ENCODE data around the gene GAS6. TPM values are rescaled to one million over a fixed set of nuclear protein-coding genes. Genes with fewer than 3 reads are reported as not detected.
"Not testable (repeated sequence)": the region's sequence is repeated elsewhere in the genome, so short reads cannot be mapped to it uniquely, and the experiment has no call there.

GAS6 gene
- total RNA-seq, 2 experiments from 2014 or later: 0.16 to 0.27 TPM

DNA sequence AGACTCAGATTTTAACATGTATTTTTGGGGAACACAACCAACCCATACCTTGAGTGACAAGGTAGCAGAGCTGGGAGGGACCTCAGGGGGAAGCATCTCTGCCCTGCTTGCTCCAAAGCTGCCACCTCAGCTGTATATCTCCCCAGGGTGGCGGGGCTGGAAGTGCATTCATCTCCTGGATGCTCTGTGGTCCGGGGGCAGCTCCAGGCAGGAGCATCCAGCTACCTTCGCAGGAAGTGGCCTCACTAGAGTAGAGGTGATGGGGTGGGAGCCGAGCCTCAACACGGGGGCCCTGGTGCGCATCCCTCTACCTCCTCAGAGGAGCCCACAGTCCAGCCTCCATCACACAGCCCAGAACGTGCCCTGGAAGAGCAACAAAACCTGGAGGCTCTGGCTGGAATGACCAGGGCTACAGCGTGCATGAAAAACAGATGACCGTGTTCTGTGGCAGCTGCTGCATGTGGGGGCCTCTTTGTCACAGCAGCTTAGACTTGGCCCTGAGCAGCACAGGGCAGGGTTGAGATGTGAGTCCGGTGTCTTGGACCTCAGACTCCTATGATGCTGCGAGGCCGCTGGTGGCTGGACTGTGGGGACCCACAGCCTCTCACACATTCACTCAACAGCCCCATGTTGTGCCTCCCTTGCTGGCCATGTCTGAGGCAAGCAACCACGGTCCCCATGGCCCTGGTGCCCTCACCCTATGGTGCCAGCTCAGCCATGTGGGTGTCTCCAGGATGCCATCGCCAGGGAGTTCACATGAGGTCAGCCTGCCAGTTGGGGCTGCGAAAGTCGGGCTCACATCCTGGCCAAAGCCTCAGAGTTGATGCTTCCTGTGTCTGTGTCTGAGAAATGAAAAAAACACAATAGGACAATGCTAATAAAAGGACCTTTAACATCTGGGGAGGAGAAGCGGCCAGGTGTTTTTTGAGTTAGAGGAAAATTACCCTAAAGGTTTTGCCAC is 17.1 kb upstream of the GAS6 start:
- H3K9me3 Mint-ChIP-seq: peaks cover 3% of the 10 kb centered on the region
- no peak overlapping the region for H3K27ac Mint-ChIP-seq
- peaks cover 16% of the 10 kb centered on the region for H3K4me1 Mint-ChIP-seq
- peaks cover 1% of the 10 kb centered on the region for H3K27me3 Mint-ChIP-seq
- DNase-seq: no peak
- no peak overlapping the region for H3K4me3 Mint-ChIP-seq
- H3K36me3 Mint-ChIP-seq: peaks cover 2% of the 10 kb centered on the region

DNA sequence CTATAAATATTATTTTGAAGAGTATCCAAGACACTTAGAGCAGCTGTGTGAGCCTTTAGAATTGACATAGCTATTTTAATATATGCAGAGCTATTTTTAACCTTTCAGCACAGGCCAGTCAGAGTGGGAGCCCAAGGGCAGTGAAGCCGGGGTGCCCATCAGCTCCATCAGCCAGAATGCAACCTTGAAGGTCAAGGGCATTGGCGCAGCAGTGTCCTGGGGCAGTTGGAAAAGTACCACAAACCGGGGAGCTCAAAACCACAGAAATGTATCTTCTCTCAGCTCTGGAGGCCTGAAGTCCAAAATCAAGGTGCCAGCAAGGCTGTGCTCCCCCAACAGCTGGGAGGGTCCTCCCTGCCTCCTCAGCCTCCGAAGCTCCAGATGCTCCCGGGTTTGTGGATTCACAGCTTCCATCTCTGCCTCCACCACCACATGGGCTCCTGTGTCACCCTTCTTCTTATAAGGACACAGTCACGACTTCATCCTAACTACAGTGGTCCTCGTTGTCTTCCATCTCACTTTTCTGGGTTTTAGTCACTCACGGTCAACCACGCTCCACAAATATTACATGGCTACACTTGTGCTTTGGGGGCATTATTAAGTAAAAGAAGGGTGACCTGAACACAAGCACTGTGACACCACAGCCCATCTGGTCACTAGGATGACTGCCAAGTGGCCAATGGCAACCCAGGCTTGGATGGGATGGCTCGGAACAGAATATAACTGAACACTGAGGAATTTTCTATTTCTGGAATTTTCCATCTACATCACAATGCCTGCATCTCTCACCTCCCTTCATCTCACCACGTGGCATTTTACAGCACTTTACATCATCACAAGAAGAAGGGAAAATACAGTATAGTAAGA is 15.9 kb upstream of the GAS6 start:
- Mint-ChIP-seq H3K27me3 (no peaks in the 10 kb centered on the region), H3K4me3 (no peak overlapping the region), H3K9me3 (peaks cover 3% of the 10 kb centered on the region), H3K27ac (no peak overlapping the region), H3K4me1 (peaks cover 16% of the 10 kb centered on the region), H3K36me3 (peaks cover 4% of the 10 kb centered on the region)
- DNase-seq: no peak

DNA sequence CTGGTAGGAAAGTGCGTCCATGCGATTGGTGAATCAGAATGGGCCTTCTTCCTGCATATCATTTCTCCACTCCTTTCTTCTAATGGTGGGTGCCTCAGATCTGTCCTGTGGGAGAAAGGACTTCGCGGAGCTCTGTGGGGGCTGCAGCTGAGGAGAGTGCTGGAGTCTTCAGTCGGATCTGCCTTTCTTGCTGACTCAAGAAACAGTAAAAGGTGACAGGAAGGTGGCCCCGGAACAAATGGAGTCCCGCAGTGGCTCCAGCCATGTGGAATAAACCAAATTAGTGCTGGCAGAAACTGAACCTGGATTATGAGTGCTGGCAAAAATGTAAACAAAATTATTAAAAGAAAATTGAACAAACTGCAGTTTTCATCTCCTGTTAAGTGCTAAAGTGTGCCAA is 15.1 kb upstream of the GAS6 start:
- Mint-ChIP-seq H3K27ac (no peak overlapping the region), H3K9me3 (peaks cover 3% of the 10 kb centered on the region), H3K36me3 (peaks cover 4% of the 10 kb centered on the region), H3K4me1 (peaks cover 16% of the 10 kb centered on the region), H3K27me3 (no peaks in the 10 kb centered on the region), H3K4me3 (no peak overlapping the region)
- no peak for DNase-seq

DNA sequence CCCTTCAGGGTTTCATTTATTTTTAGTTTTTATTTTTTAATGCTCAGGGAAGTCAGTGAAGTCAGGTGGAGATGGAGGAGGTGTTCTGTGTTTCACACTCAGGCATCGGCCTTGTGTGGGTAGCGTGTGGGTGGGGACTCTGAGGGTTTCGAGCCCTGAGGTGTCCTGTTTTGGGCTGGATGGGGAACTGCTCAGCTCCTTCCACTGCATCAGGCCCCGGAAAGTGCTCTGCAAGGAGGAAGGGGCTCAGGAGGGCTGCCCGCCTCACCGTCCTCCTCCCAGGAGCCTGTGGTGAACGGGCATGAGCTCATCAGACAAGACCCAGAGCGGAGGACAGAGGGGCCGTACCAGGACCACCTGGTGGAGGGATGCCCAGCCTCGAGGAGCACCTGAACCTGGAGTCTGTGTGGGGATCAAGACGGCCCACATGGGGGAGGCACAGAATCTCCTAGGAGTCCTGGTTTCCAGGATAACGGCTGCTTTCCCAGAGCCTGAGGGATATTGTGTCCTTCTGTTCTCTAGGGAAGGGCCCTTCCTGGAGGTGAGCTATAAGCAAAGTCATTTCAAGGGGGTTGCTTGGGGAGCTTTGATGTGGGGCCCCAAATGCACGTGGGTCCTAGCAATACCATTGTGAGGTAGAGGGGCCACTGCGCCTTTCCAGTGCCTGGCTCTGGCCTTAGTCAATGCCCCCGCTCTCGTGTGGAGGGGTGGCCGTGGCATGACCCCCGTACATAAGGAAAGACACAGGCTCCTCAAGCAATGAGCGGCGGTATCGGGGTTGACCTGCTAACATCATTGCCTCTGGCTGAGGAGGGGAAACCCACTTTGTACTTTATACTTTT is 13.5 kb upstream of the GAS6 start:
- peaks cover 12% of the 10 kb centered on the region for H3K27me3 Mint-ChIP-seq
- no peak overlapping the region for H3K27ac Mint-ChIP-seq
- H3K4me1 Mint-ChIP-seq: peaks cover 13% of the 10 kb centered on the region
- no peak overlapping the region for H3K4me3 Mint-ChIP-seq
- peaks cover 4% of the 10 kb centered on the region for H3K36me3 Mint-ChIP-seq
- no peak for DNase-seq
- peaks cover 3% of the 10 kb centered on the region for H3K9me3 Mint-ChIP-seq

DNA sequence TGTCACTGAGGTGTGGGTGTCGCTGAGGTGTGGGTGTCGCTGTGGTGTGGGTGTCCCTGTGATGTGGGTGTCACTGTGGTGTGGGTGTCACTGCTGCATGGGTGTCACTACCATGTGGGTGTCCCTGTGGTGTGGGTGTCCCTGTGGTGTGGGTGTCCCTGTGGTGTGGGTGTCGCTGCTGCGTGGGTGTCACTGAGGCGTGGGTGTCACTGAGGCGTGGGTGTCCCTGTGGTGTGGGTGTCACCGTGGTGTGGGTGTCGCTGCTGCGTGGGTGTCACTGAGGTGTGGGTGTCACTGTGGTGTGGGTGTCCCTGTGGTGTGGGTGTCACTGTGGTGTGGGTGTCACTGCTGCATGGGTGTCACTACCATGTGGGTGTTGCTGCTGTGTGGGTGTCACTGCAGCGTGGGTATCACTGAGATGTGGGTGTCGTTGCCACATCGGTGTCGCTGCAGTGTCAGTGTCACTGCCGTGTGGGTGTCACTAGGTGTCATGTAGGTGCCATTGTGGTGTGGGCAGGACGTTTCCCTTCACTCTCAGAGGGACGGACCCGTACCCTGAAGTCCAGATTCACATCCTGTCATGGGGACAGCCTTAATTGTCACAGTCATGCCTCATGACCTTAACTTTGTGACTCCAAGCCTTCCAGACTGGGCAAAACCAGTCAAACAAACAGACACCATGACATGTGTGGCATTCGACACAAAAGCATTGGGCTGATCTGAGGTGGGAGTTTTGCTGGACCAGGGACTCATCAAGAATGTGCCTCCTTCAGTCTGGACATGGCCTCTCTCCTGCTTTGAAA is 12.7 kb upstream of the GAS6 start:
- no peak for DNase-seq
- Mint-ChIP-seq H3K4me3 (no peak overlapping the region), H3K27me3 (peaks cover 18% of the 10 kb centered on the region), H3K4me1 (peaks cover 7% of the 10 kb centered on the region), H3K27ac (no peak overlapping the region), H3K36me3 (peaks cover 4% of the 10 kb centered on the region), H3K9me3 (peaks cover 3% of the 10 kb centered on the region)

DNA sequence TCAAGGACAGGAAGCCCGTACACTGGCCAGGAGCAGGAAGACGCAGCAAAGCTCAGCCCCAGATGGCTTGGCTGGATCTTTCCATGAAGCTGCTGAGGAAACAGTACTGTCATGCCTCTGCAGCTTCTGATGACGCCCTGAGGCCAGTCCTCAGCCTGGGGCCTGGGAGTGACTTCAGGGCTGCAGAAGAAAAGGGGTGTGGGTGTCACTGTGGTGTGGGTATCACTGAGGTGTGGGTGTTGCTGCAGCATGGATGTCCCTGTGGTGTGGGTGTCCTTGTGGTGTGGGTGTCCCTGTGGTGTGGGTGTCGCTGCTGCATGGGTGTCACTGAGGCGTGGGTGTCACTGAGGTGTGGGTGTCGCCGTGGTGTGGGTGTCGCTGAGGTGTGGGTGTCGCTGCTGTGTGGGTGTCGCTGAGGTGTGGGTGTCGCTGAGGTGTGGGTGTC is 12.0 kb upstream of the GAS6 start:
- DNase-seq: no peak
- no peak overlapping the region for H3K4me3 Mint-ChIP-seq
- peaks cover 3% of the 10 kb centered on the region for H3K9me3 Mint-ChIP-seq
- no peaks in the 10 kb centered on the region for H3K4me1 Mint-ChIP-seq
- peaks cover 4% of the 10 kb centered on the region for H3K36me3 Mint-ChIP-seq
- peaks cover 19% of the 10 kb centered on the region for H3K27me3 Mint-ChIP-seq
- H3K27ac Mint-ChIP-seq: peak overlapping the region; percentile 51

DNA sequence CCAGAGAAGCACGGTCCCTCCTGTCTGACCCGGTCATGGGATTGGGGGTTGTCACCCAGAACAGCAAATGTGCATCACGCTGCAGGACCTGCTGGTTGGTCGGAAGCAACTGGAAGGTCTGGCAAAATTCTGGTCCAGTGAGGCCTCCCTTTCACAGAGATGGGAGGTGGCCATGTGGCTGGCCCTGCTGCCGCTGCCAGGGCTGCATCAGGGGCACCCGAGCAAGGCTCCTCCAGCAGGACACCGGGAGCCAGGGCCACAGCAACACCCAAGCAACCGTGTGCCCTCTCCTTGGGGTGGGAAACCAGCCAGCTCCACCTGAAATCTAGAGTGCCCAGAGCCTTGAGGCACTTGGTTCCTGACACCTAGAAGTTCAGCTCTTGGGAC is 11.5 kb upstream of the GAS6 start:
- H3K4me3 Mint-ChIP-seq: no peak overlapping the region
- H3K27me3 Mint-ChIP-seq: peaks cover 19% of the 10 kb centered on the region
- H3K27ac Mint-ChIP-seq: no peak overlapping the region
- no peak for DNase-seq
- H3K4me1 Mint-ChIP-seq: no peaks in the 10 kb centered on the region
- H3K36me3 Mint-ChIP-seq: peaks cover 4% of the 10 kb centered on the region
- H3K9me3 Mint-ChIP-seq: peaks cover 3% of the 10 kb centered on the region

DNA sequence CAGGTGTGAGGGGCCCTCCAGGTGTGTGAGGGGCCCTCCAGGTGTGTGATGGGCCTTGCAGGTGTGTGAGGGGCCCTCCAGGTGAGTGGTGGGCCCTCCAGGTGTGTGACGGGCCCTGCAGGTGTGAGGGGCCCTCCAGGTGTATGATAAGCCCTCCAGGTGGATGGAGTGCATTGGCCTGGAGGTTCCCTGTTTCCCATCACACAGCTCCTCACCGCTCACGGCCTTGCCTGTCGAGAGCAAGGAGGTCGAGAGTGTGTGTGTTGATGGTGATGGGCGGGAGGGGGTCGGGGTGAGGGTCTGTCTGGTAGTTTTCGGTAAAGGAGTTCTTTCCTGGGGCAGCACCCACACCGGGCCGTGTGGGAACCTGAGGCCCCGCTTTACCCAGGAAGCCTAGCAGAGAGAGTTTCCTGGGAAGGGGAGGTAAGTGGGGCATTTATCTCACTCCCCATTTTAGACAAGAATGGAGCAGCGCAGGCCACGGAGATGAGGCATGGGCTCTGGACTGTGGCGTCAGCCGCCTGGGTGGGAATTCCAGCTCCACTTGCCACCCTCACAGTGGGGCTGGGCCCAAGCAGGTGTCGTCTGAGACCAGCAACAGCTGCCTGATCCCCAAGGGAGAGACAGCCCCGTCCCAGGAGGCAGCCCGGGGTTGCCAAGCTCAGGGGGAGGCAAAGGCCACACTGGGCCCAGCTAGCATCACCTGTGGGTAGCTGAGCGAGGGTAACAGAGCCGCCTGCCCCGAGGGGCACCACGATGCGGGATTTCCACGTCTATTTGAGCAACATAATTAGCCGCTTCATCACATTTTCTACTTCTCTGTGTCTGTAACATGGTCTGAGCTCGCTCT is 10.9 kb upstream of the GAS6 start:
- no peak overlapping the region for H3K27ac Mint-ChIP-seq
- peaks cover 23% of the 10 kb centered on the region for H3K27me3 Mint-ChIP-seq
- H3K9me3 Mint-ChIP-seq: peaks cover 3% of the 10 kb centered on the region
- H3K36me3 Mint-ChIP-seq: peaks cover 4% of the 10 kb centered on the region
- H3K4me3 Mint-ChIP-seq: no peak overlapping the region
- H3K4me1 Mint-ChIP-seq: no peaks in the 10 kb centered on the region
- no peak for DNase-seq

DNA sequence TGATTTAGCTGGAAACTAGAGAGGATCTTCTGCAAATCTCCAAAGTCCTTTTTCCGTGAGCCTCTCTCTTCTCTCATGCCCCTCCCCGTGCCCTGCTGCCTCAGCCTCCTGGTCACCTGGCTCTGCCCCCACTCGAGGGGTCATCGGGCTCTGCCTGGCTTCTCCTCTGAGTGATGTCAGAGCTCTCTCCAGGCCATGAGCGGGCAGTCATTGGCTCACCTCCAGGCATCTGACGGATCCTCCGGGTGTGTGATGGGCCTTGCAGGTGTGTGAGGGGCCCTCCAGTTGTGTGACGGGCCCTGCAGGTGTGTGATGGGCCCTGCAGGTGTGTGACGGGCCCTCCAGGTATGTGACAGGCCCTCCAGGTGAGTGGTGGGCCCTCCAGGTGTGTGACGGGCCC is 10.3 kb upstream of the GAS6 start:
- no peak for DNase-seq
- H3K4me1 Mint-ChIP-seq: no peaks in the 10 kb centered on the region
- peaks cover 3% of the 10 kb centered on the region for H3K9me3 Mint-ChIP-seq
- H3K27me3 Mint-ChIP-seq: peaks cover 23% of the 10 kb centered on the region
- peaks cover 4% of the 10 kb centered on the region for H3K36me3 Mint-ChIP-seq
- H3K27ac Mint-ChIP-seq: no peak overlapping the region
- H3K4me3 Mint-ChIP-seq: no peak overlapping the region

DNA sequence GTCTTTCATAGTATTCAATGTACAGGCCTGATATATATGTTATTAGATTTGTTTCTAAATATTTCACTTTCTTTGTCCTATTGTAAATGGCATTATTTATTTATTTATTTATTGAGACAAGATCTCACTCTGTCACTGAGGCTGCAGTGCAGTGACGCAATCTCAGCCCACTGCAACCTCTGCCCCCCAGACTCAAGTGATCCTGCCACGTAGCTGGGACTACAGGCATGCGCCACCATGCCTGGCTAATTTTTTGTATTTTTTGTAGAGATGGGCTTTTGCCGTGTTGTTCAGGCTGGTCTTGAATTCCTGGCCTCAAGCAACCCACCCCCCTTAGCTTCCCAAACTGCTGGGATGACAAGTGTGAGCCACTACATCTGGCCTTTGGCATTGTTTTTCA is 5.4 kb upstream of the GAS6 start:
- no peaks in the 10 kb centered on the region for H3K36me3 Mint-ChIP-seq
- peaks cover 4% of the 10 kb centered on the region for H3K4me1 Mint-ChIP-seq
- H3K27ac Mint-ChIP-seq: no peak overlapping the region
- no peak for DNase-seq
- peaks cover 59% of the 10 kb centered on the region for H3K27me3 Mint-ChIP-seq
- H3K9me3 Mint-ChIP-seq: peaks cover 1% of the 10 kb centered on the region
- H3K4me3 Mint-ChIP-seq: no peak overlapping the region

DNA sequence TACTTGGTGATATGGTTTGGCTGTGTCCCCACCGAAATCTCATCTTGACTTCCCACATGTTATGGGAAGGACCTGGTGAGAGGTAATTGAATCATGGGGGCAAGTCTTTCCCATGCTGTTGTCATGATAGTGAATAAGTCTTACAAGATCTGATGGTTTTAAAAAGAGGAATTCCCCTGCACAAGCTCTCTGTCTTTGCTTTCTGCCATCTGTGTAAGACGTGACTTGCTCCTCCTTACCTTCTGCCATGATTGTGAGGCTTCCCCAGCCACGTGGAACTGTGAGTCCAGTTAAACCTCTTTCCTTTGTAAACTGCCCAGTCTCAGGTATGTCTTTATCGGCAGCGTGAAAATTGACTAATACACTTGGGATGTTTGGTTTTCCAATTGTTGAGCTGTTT is 4.0 kb upstream of the GAS6 start:
- H3K27ac Mint-ChIP-seq, H3K4me3 Mint-ChIP-seq, H3K36me3 Mint-ChIP-seq, H3K9me3 Mint-ChIP-seq, H3K4me1 Mint-ChIP-seq, DNase-seq: not testable (repeated sequence)
- peaks cover 58% of the 10 kb centered on the region for H3K27me3 Mint-ChIP-seq

DNA sequence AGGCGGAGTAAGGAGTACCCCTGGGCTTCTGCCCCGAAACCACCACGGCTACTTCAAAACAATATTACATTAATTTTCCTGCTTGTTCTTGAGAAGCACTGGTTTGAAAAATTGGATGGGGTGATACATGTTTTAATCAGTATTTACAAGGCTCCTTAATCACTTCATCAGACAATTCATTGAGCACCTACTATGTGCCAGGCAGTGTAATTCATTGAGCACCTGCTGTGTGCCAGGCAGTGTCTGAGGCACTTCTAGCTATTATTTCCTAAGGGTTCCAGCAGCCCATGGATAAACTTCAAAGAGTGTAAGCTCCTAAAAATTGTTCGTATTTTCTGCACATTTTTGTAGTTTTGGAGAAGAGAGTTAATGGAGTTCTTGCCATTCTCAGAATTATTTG is 1.6 kb upstream of the GAS6 start:
- no peak for DNase-seq
- peaks cover 8% of the 10 kb centered on the region for H3K4me1 Mint-ChIP-seq
- H3K27me3 Mint-ChIP-seq: peaks cover 62% of the 10 kb centered on the region
- H3K4me3 Mint-ChIP-seq: no peak overlapping the region
- H3K9me3 Mint-ChIP-seq: peaks cover 1% of the 10 kb centered on the region
- no peak overlapping the region for H3K27ac Mint-ChIP-seq
- no peaks in the 10 kb centered on the region for H3K36me3 Mint-ChIP-seq

DNA sequence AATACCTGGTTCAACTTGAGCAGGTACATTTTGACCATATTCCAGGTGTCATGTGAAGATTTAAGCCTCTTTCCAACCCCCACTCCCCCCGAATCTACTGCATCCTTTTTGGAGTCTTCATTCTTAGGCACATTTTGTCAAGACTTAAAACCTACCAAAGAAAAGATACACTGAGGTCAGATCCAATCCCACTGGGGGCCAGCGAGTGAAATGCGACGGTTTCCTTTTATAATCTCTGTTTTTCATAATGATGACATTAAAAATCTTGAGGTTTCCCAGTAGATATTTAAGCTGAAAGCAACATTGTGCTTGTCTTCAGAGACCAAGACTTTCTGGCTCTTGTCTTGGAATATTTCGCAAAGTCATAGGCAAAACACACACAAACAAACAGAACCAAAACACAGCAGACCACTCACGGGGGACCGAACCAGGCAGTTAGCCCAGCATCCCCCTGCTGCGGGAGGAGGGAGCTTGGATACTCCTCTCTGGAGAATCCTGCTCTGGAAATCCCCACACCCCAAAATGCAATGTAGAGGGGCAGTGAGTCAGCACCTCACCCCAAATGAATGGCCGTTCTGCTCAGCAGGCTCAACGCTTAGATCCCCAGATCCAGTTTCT is 506 bp upstream of the GAS6 start:
- Mint-ChIP-seq H3K4me1 (peaks cover 8% of the 10 kb centered on the region), H3K27me3 (peaks cover 61% of the 10 kb centered on the region), H3K4me3 (peak overlapping the region; percentile 33), H3K9me3 (peaks cover 1% of the 10 kb centered on the region), H3K27ac (no peak overlapping the region), H3K36me3 (no peaks in the 10 kb centered on the region)
- no peak for DNase-seq

Measured in activated naive CD8-positive, alpha-beta T cell treated with anti-CD3 and anti-CD28 coated beads for 36 hours (primary cell).